SJCRH30 (cell line): ENCODE data around the gene DCTN4. TPM values are rescaled to one million over a fixed set of nuclear protein-coding genes. Genes with fewer than 3 reads are reported as not detected.

Source experiments
- DNase-seq, 2 experiments: peaks; one replicate each; pipeline ENCODE4 v3.0.0-alpha.2; 2015 to 2020
- H3K27ac ChIP-seq: fragments of 250-450 bp; sonication (Bioruptor Pico); 2 replicates; pipeline ENCODE4 v1.5.1; 2020; ENCODE audit warnings: mild to moderate bottlenecking, moderate library complexity
- H3K27me3 ChIP-seq: fragments of 250-450 bp; sonication (Bioruptor Pico); 2 replicates; pipeline ENCODE4 v1.5.1; 2020; ENCODE audit warnings: mild to moderate bottlenecking, moderate library complexity
- H3K36me3 ChIP-seq: fragments of 250-450 bp; sonication (Bioruptor Pico); 2 replicates; pipeline ENCODE4 v1.5.1; 2020; ENCODE audit warnings: mild to moderate bottlenecking, moderate library complexity
- H3K4me1 ChIP-seq: fragments of 250-450 bp; sonication (Bioruptor Pico); 2 replicates; pipeline ENCODE4 v1.5.1; 2020; ENCODE audit warnings: mild to moderate bottlenecking, moderate library complexity
- H3K4me3 ChIP-seq: fragments of 250-450 bp; sonication (Bioruptor Pico); 2 replicates; pipeline ENCODE4 v1.5.1; 2020; ENCODE audit warnings: mild to moderate bottlenecking, moderate library complexity
- H3K9me3 ChIP-seq: fragments of 250-450 bp; sonication (Bioruptor Pico); replicated peaks from 2 replicates; pipeline ENCODE4 v1.5.1; 2020; ENCODE audit warnings: mild to moderate bottlenecking, moderate library complexity
- total RNA-seq: library from RNA; depleted of rRNA; stranded (reverse); fragments of >200 nt; shearing (Covaris generic); gene quantifications from 2 replicates; pipeline ENCODE4 v1.2.3, GENCODE V29; 2014

Gene DCTN4
- total RNA-seq, 1 experiment from 2014 or later = 47.8 TPM

- 0 out of 2 replicates have a peak, but pooled peaks cover 3% of the 10 kb centered on the region for H3K9me3 ChIP-seq
- H3K27me3 ChIP-seq = no peaks in the 10 kb centered on the region
- H3K4me3 ChIP-seq = no peak overlapping the region
- H3K36me3 ChIP-seq = no peaks in the 10 kb centered on the region
- peaks cover 26% of the 10 kb centered on the region for H3K4me1 ChIP-seq
- no peak overlapping the region for H3K27ac ChIP-seq
- DNase-seq = no peak
Measured at GRCh38 chr5:150782850-150783249, 24.0 kb upstream of the DCTN4 start.

- DNase-seq = peak; percentile 66 to 85
- Histone ChIP-seq H3K4me3 (0 out of 2 replicates have a peak overlapping the region, but pooled peaks have one; percentile 1), H3K27ac (peak overlapping the region; percentile 44), H3K27me3 (no peaks in the 10 kb centered on the region), H3K9me3 (0 out of 2 replicates have a peak, but pooled peaks cover 3% of the 10 kb centered on the region), H3K36me3 (no peaks in the 10 kb centered on the region), H3K4me1 (peaks cover 27% of the 10 kb centered on the region)
Measured at GRCh38 chr5:150781706-150782614, 23.1 kb upstream of the DCTN4 start.

GRCh38 chr5:150780816-150781221 is 22.0 kb upstream of the DCTN4 start:
- Histone ChIP-seq H3K4me1 (peaks cover 27% of the 10 kb centered on the region), H3K4me3 (no peak overlapping the region), H3K27ac (peak overlapping the region; percentile 44), H3K9me3 (0 out of 2 replicates have a peak, but pooled peaks cover 1% of the 10 kb centered on the region), H3K27me3 (no peaks in the 10 kb centered on the region), H3K36me3 (no peaks in the 10 kb centered on the region)
- DNase-seq = no peak

- Histone ChIP-seq H3K27ac (peak overlapping the region; percentile 36), H3K27me3 (no peaks in the 10 kb centered on the region), H3K9me3 (no peaks in the 10 kb centered on the region), H3K4me3 (no peak overlapping the region), H3K36me3 (no peaks in the 10 kb centered on the region), H3K4me1 (peaks cover 27% of the 10 kb centered on the region)
- peak; percentile 54 to 70 for DNase-seq
Measured at GRCh38 chr5:150780187-150780692, 21.4 kb upstream of the DCTN4 start.

GRCh38 chr5:150779397-150780186 is 20.8 kb upstream of the DCTN4 start:
- Histone ChIP-seq H3K4me3 (peak overlapping the region; percentile 64), H3K4me1 (peaks cover 27% of the 10 kb centered on the region), H3K27ac (no peak overlapping the region), H3K36me3 (no peaks in the 10 kb centered on the region), H3K27me3 (no peaks in the 10 kb centered on the region), H3K9me3 (no peaks in the 10 kb centered on the region)
- peak in 1 of 2 experiments; percentile 14 for DNase-seq

- Histone ChIP-seq H3K27ac (peak within 1 kb of the TSS; percentile 18), H3K36me3 (no peaks in the 10 kb centered on the region), H3K27me3 (no peaks in the 10 kb centered on the region), H3K9me3 (no peaks in the 10 kb centered on the region), H3K4me1 (peaks cover 27% of the 10 kb centered on the region), H3K4me3 (peak within 1 kb of the TSS; percentile 64)
- peak; percentile 69 to 77 for DNase-seq
Measured at GRCh38 chr5:150778517-150779396, 19.9 kb upstream of the DCTN4 start, which contains the start of gene SMIM3. SMIM3 (plus strand) TSS chr5:150778757; CDS start chr5:150795441, 16,684 bp downstream.

GRCh38 chr5:150778088-150778516 is 19.3 kb upstream of the DCTN4 start:
- H3K27ac ChIP-seq = no peak overlapping the region
- no peak for DNase-seq

GRCh38 chr5:150777685-150778084 is 18.9 kb upstream of the DCTN4 start:
- H3K27me3 ChIP-seq = no peaks in the 10 kb centered on the region
- H3K27ac ChIP-seq = no peak overlapping the region
- no peaks in the 10 kb centered on the region for H3K36me3 ChIP-seq
- H3K9me3 ChIP-seq = no peaks in the 10 kb centered on the region
- DNase-seq = no peak
- H3K4me1 ChIP-seq = peaks cover 27% of the 10 kb centered on the region
- peak overlapping the region; percentile 64; the same call in 1 of the 2 replicates for H3K4me3 ChIP-seq

More at GRCh38 chr5:150778088-150778516, 19.3 kb upstream of the DCTN4 start:
- peaks cover 27% of the 10 kb centered on the region for H3K4me1 ChIP-seq
- H3K27me3 ChIP-seq = no peaks in the 10 kb centered on the region
- peak overlapping the region; percentile 64 for H3K4me3 ChIP-seq
- H3K36me3 ChIP-seq = no peaks in the 10 kb centered on the region
- no peaks in the 10 kb centered on the region for H3K9me3 ChIP-seq

- Histone ChIP-seq H3K27me3 (no peaks in the 10 kb centered on the region), H3K36me3 (no peaks in the 10 kb centered on the region), H3K4me1 (peaks cover 5% of the 10 kb centered on the region; the same call in 1 of the 2 replicates), H3K27ac (no peak overlapping the region), H3K9me3 (no peaks in the 10 kb centered on the region), H3K4me3 (no peak overlapping the region)
- DNase-seq = no peak
Measured at GRCh38 chr5:150774145-150774544, 15.3 kb upstream of the DCTN4 start.

GRCh38 chr5:150771034-150771795 is 12.4 kb upstream of the DCTN4 start:
- no peaks in the 10 kb centered on the region for H3K4me1 ChIP-seq
- no peak for DNase-seq
- H3K27ac ChIP-seq = no peak overlapping the region
- H3K36me3 ChIP-seq = no peaks in the 10 kb centered on the region
- no peaks in the 10 kb centered on the region for H3K9me3 ChIP-seq
- H3K27me3 ChIP-seq = peaks cover 5% of the 10 kb centered on the region; the same call in 1 of the 2 replicates
- no peak overlapping the region for H3K4me3 ChIP-seq

- H3K36me3 ChIP-seq = no peaks in the 10 kb centered on the region
- no peaks in the 10 kb centered on the region for H3K4me1 ChIP-seq
- H3K9me3 ChIP-seq = no peaks in the 10 kb centered on the region
- peaks cover 5% of the 10 kb centered on the region; the same call in 1 of the 2 replicates for H3K27me3 ChIP-seq
- no peak for DNase-seq
- no peak overlapping the region for H3K27ac ChIP-seq
- H3K4me3 ChIP-seq = no peak overlapping the region
Measured at GRCh38 chr5:150766251-150766650, 7.4 kb upstream of the DCTN4 start.

GRCh38 chr5:150765799-150766169 is 7.0 kb upstream of the DCTN4 start:
- Histone ChIP-seq H3K9me3 (no peaks in the 10 kb centered on the region), H3K36me3 (no peaks in the 10 kb centered on the region), H3K4me1 (no peaks in the 10 kb centered on the region), H3K27me3 (peaks cover 5% of the 10 kb centered on the region; the same call in 1 of the 2 replicates), H3K4me3 (no peak overlapping the region), H3K27ac (no peak overlapping the region)
- DNase-seq = no peak
